Measurements from ENCODE around the gene SNAPC1. TPM values are rescaled to one million over a fixed set of nuclear protein-coding genes. Genes with fewer than 3 reads are reported as not detected.

Gene SNAPC1
- total RNA-seq (1 to 10 TPM; 7.0 to 8.5 TPM), polyA plus RNA-seq (4.8 TPM)

GRCh38 chr14:61761959-61762786, at the start of gene SNAPC1:
Gene SNAPC1 (plus strand): TSS chr14:61762420. CDS start chr14:61762461, 41 bp downstream.
- Mint-ChIP-seq H3K9me3 (no peaks in the 10 kb centered on the region), H3K27ac (peak within 1 kb of the TSS; percentile 99 to 100 (median 100)), H3K27me3 (peaks cover 0 to 5% of the 10 kb centered on the region in 2 donors), H3K4me1 (peaks cover 38 to 53% (median 53%) of the 10 kb centered on the region in 3 donors), H3K4me3 (peak within 1 kb of the TSS; percentile 92 to 99 (median 97)), H3K36me3 (peaks cover 3 to 11% (median 3%) of the 10 kb centered on the region in 3 donors)
- Histone ChIP-seq H3K4me1 (ENCODE audit: insufficient read depth, low read length) (peaks cover 24% of the 10 kb centered on the region), H3K27me3 (ENCODE audit: insufficient read depth, low read length, poor library complexity, severe bottlenecking) (no peaks in the 10 kb centered on the region), H3K27ac (ENCODE audit: low read depth, low read length) (peak within 1 kb of the TSS; percentile 87), H3K36me3 (ENCODE audit: insufficient read depth, low read length) (no peaks in the 10 kb centered on the region), H3K4me3 (ENCODE audit: low read length) (peak within 1 kb of the TSS; percentile 98), H3K9me3 (ENCODE audit: low read length) (no peaks in the 10 kb centered on the region)
- DNase-seq, result peak; percentile 96 to 98 (median 97)
- POLR2A ChIA-PET, result interaction anchor here (0.6 to 1.6 kb wide), 10 partner anchors 9 to 481 kb away, joined by 3 to 8 read pairs (median 4); partner anchors contain the start of genes HIF1A and TMEM30B
- CTCF ChIA-PET, result interaction anchor here (0.8 to 1.7 kb wide), 5 partner anchors 9 to 493 kb away, joined by 3 to 6 read pairs (median 4); no protein-coding TSS in a partner anchor

- ChIA-PET CTCF (no interaction called here), POLR2A (no interaction called here)
- H3K4me3 ChIP-seq (ENCODE audit: low read length), result no peak overlapping the region
- peaks cover 72% of the 10 kb centered on the region for H3K4me1 ChIP-seq (ENCODE audit: insufficient read depth, low read length)
- no peaks in the 10 kb centered on the region for H3K9me3 Mint-ChIP-seq
- no peaks in the 10 kb centered on the region for H3K27me3 ChIP-seq (ENCODE audit: insufficient read depth, low read length, poor library complexity, severe bottlenecking)
- peak overlapping the region in 3 of 8 donors; percentile 25 to 94 (median 54) for H3K27ac Mint-ChIP-seq
- peaks cover 64 to 98% (median 91%) of the 10 kb centered on the region in 3 donors for H3K4me1 Mint-ChIP-seq
- no peaks in the 10 kb centered on the region for H3K9me3 ChIP-seq (ENCODE audit: low read length)
- DNase-seq, result no peak
- H3K27ac ChIP-seq (ENCODE audit: low read depth, low read length), result no peak overlapping the region
- no peak overlapping the region for H3K4me3 Mint-ChIP-seq
- H3K27me3 Mint-ChIP-seq, result no peaks in the 10 kb centered on the region
- H3K36me3 ChIP-seq (ENCODE audit: insufficient read depth, low read length), result no peaks in the 10 kb centered on the region
- no peaks in the 10 kb centered on the region for H3K36me3 Mint-ChIP-seq
These were observed 48.3 kb upstream of the SNAPC1 start for GRCh38 chr14:61713724-61714437.

GRCh38 chr14:61716956-61717355, 45.3 kb upstream of the SNAPC1 start:
- CTCF ChIA-PET, result no interaction called here
- Mint-ChIP-seq H3K27ac (peak overlapping the region in 3 of 8 donors; percentile 21 to 68 (median 32)), H3K4me3 (no peak overlapping the region), H3K9me3 (no peaks in the 10 kb centered on the region), H3K36me3 (peaks cover 0 to 8% (median 4%) of the 10 kb centered on the region in 3 donors), H3K27me3 (no peaks in the 10 kb centered on the region), H3K4me1 (peaks cover 56 to 96% (median 91%) of the 10 kb centered on the region in 3 donors)
- no peaks in the 10 kb centered on the region for H3K36me3 ChIP-seq (ENCODE audit: insufficient read depth, low read length)
- no peak overlapping the region for H3K27ac ChIP-seq (ENCODE audit: low read depth, low read length)
- H3K4me3 ChIP-seq (ENCODE audit: low read length), result no peak overlapping the region
- DNase-seq, result no peak
- peaks cover 73% of the 10 kb centered on the region for H3K4me1 ChIP-seq (ENCODE audit: insufficient read depth, low read length)
- no peaks in the 10 kb centered on the region for H3K9me3 ChIP-seq (ENCODE audit: low read length)
- POLR2A ChIA-PET, result interaction anchor here (0.6 to 1.0 kb wide), 2 partner anchors 21 to 156 kb away, joined by 3 to 5 read pairs; no protein-coding TSS in a partner anchor
- no peaks in the 10 kb centered on the region for H3K27me3 ChIP-seq (ENCODE audit: insufficient read depth, low read length, poor library complexity, severe bottlenecking)

- peaks cover 63% of the 10 kb centered on the region for H3K4me1 ChIP-seq (ENCODE audit: insufficient read depth, low read length)
- H3K4me3 Mint-ChIP-seq, result peak overlapping the region in 2 of 7 donors; percentile 34 to 36
- H3K27ac ChIP-seq (ENCODE audit: low read depth, low read length), result no peak overlapping the region
- CTCF ChIA-PET, result interaction anchor here (1.0 kb wide), 1 partner anchor 161 kb away, joined by 3 read pairs; no protein-coding TSS in a partner anchor
- H3K27ac Mint-ChIP-seq, result peak overlapping the region in 4 of 8 donors; percentile 13 to 40 (median 24)
- POLR2A ChIA-PET, result no interaction called here
- no peak for DNase-seq
- peaks cover 49 to 88% (median 80%) of the 10 kb centered on the region in 3 donors for H3K4me1 Mint-ChIP-seq
- H3K36me3 Mint-ChIP-seq, result peaks cover 0 to 16% (median 4%) of the 10 kb centered on the region in 3 donors
- H3K9me3 Mint-ChIP-seq, result no peaks in the 10 kb centered on the region
- H3K27me3 ChIP-seq (ENCODE audit: insufficient read depth, low read length, poor library complexity, severe bottlenecking), result no peaks in the 10 kb centered on the region
- H3K4me3 ChIP-seq (ENCODE audit: low read length), result no peak overlapping the region
- no peaks in the 10 kb centered on the region for H3K27me3 Mint-ChIP-seq
- H3K9me3 ChIP-seq (ENCODE audit: low read length), result no peaks in the 10 kb centered on the region
- peaks cover 5% of the 10 kb centered on the region for H3K36me3 ChIP-seq (ENCODE audit: insufficient read depth, low read length)
These were observed 44.2 kb upstream of the SNAPC1 start for GRCh38 chr14:61718039-61718438.

- peaks cover 7% of the 10 kb centered on the region for H3K36me3 ChIP-seq (ENCODE audit: insufficient read depth, low read length)
- ChIA-PET CTCF (interaction anchor here (0.6 to 1.6 kb wide), 10 partner anchors 10 to 438 kb away, joined by 3 to 6 read pairs (median 4); partner anchors contain the start of gene HIF1A), POLR2A (interaction anchor here (0.5 to 1.3 kb wide), 5 partner anchors 8 to 448 kb away, joined by 3 to 8 read pairs (median 4); partner anchors contain the start of gene HIF1A)
- no peaks in the 10 kb centered on the region for H3K27me3 Mint-ChIP-seq
- H3K4me3 ChIP-seq (ENCODE audit: low read length), result peak overlapping the region; percentile 4
- peak overlapping the region in 5 of 7 donors; percentile 3 to 54 (median 19) for H3K4me3 Mint-ChIP-seq
- H3K27ac ChIP-seq (ENCODE audit: low read depth, low read length), result no peak overlapping the region
- H3K9me3 Mint-ChIP-seq, result no peaks in the 10 kb centered on the region
- peak in 2 of 5 donors; percentile 34 to 41 for DNase-seq
- H3K4me1 Mint-ChIP-seq, result peaks cover 52 to 83% (median 79%) of the 10 kb centered on the region in 3 donors
- peak overlapping the region in 7 of 8 donors; percentile 2 to 89 (median 60) for H3K27ac Mint-ChIP-seq
- peaks cover 0 to 28% (median 6%) of the 10 kb centered on the region in 3 donors for H3K36me3 Mint-ChIP-seq
- H3K4me1 ChIP-seq (ENCODE audit: insufficient read depth, low read length), result peaks cover 51% of the 10 kb centered on the region
- no peaks in the 10 kb centered on the region for H3K27me3 ChIP-seq (ENCODE audit: insufficient read depth, low read length, poor library complexity, severe bottlenecking)
- no peaks in the 10 kb centered on the region for H3K9me3 ChIP-seq (ENCODE audit: low read length)
These were observed 42.6 kb upstream of the SNAPC1 start for GRCh38 chr14:61719344-61720293.

GRCh38 chr14:61720294-61720661, 41.9 kb upstream of the SNAPC1 start:
- Mint-ChIP-seq H3K4me1 (peaks cover 57 to 81% (median 79%) of the 10 kb centered on the region in 3 donors), H3K4me3 (peak overlapping the region in 3 of 7 donors; percentile 19 to 54 (median 30)), H3K27ac (peak overlapping the region in 7 of 8 donors; percentile 2 to 89 (median 60)), H3K27me3 (no peaks in the 10 kb centered on the region), H3K36me3 (peaks cover 0 to 34% (median 8%) of the 10 kb centered on the region in 3 donors), H3K9me3 (no peaks in the 10 kb centered on the region)
- Histone ChIP-seq H3K4me1 (ENCODE audit: insufficient read depth, low read length) (peaks cover 46% of the 10 kb centered on the region), H3K27ac (ENCODE audit: low read depth, low read length) (no peak overlapping the region), H3K27me3 (ENCODE audit: insufficient read depth, low read length, poor library complexity, severe bottlenecking) (no peaks in the 10 kb centered on the region), H3K36me3 (ENCODE audit: insufficient read depth, low read length) (peaks cover 12% of the 10 kb centered on the region), H3K4me3 (ENCODE audit: low read length) (no peak overlapping the region), H3K9me3 (ENCODE audit: low read length) (no peaks in the 10 kb centered on the region)
- POLR2A ChIA-PET, result interaction anchor here (0.5 to 1.3 kb wide), 4 partner anchors 9 to 448 kb away, joined by 3 to 8 read pairs (median 6); partner anchors contain the start of gene HIF1A
- CTCF ChIA-PET, result interaction anchor here (0.6 to 1.6 kb wide), 7 partner anchors 10 to 427 kb away, joined by 3 to 6 read pairs (median 4); no protein-coding TSS in a partner anchor
- no peak for DNase-seq

Measured in CD8-positive, alpha-beta memory T cell (primary cell).